IPS-20b (cell line): ENCODE results near the gene SGPP1.

Experiments
- H3K27ac ChIP-seq: one replicate; pipeline ENCODE4 v1.5.1; 2013; ENCODE audit warnings: low read length
- H3K27me3 ChIP-seq: 2 replicates; pipeline ENCODE4 v1.6.1; 2013; ENCODE audit warnings: mild to moderate bottlenecking, low read length, inconsistent platforms; ENCODE audit not compliant: insufficient read depth
- H3K36me3 ChIP-seq: 2 replicates; pipeline ENCODE4 v1.6.1; 2013; ENCODE audit warnings: low read depth, mild to moderate bottlenecking, inconsistent platforms, low read length, moderate library complexity; ENCODE audit not compliant: insufficient read depth
- H3K4me1 ChIP-seq: 2 replicates; pipeline ENCODE4 v1.6.1; 2013; ENCODE audit warnings: mild to moderate bottlenecking, control low read depth, inconsistent platforms, low read length, moderate library complexity; ENCODE audit not compliant: insufficient read depth
- H3K4me3 ChIP-seq: 2 replicates; pipeline ENCODE4 v1.5.1; 2013; ENCODE audit warnings: mild to moderate bottlenecking, low read length, inconsistent platforms
- H3K9ac ChIP-seq: 2 replicates; pipeline ENCODE4 v1.6.1; 2013; ENCODE audit warnings: low read depth, mild to moderate bottlenecking, inconsistent platforms, low read length, moderate library complexity
- H3K9me3 ChIP-seq: 2 replicates; pipeline ENCODE4 v1.6.1; 2013; ENCODE audit warnings: mild to moderate bottlenecking, low read depth, low read length, inconsistent platforms; ENCODE audit not compliant: insufficient read depth

SGPP1 gene

DNA sequence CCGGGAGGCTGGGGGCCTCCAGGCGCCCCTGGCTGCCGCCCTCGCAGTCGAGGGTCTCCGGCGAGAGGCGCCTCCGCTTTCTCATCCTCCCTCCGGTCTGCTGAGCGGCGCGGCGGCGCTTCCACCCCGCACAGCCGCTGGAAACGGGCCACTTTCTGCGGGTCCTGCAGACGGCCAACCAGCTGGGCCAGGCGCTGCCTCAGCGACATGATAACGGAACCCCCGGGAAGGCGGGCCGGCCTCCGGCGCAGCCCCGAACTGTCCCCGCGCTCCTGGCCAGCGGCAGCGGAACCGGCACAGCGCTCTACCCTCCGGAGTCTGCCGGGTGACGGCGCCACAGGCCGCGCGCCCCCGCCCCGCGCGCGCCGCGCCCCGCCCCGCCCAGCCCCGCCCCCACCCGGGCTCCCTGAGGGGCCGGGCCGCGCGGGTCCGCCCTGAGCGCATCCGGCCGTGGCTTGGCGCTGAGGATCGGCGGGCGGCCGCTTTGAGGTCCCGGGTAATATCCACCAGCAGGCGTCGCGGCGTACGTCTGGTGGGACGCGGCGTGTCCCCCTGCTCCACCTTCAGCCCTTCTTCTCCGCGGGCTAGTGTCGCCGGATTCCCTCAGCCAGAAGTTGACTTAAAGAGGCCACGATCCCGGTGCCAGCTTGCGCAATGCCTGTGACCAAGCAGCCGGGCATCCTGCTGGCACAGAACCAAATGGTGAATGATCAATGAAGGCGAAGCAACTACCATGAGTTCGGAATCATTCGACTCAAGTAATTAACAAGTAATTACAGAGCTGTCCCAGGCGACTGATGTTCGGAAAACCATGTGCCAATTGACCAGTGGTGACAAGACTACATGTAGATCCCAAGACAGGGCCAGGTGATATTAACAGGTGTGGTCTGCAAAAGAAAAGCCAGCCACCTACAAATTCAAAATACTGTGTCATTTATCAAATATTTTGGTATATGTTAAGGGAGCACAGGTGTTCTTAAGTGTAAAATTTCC is at the start of gene SGPP1:
Gene SGPP1, minus strand, starts transcription at position 330 of the 993 bp plus-strand sequence. Its CDS starts 121 bp downstream, at position 209.
- Histone ChIP-seq H3K9ac (peak within 1 kb of the TSS; percentile 77; the same call in 1 of the 2 replicates), H3K27me3 (peaks cover 40% of the 10 kb centered on the region), H3K4me1 (peaks cover 6% of the 10 kb centered on the region; the same call in 1 of the 2 replicates), H3K36me3 (no peaks in the 10 kb centered on the region), H3K4me3 (peak within 1 kb of the TSS; percentile 95), H3K27ac (no peak within 1 kb of the TSS), H3K9me3 (no peaks in the 10 kb centered on the region)

DNA sequence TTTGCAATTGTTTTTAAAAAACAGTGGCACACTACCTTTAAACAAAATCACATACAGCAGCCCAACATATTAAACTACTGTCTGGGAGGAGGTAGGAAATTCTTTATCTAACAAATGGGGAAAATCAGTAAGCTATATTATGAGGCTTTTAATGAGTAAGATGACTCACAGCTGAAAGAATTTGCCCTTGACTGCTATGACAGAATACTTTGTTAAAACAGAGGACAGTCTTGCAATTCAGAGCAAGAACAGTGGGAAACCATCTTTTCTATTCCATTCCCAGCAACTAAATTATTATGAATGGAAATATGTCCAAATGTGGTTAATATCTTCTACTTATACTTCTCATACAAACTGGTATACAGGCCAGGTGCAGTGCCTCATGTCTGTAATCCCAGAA is 49.2 kb upstream of the SGPP1 start:
- no peak overlapping the region for H3K9ac ChIP-seq

GRCh38 chr14:63773504-63773903 is 45.6 kb upstream of the SGPP1 start:
- H3K9ac ChIP-seq, result no peak overlapping the region
- H3K36me3 ChIP-seq, result no peaks in the 10 kb centered on the region
- H3K9me3 ChIP-seq, result no peaks in the 10 kb centered on the region
- no peaks in the 10 kb centered on the region for H3K27me3 ChIP-seq
- no peaks in the 10 kb centered on the region for H3K4me1 ChIP-seq
- H3K4me3 ChIP-seq, result no peak overlapping the region
- no peak overlapping the region for H3K27ac ChIP-seq

More for the DNA sequence above, 49.2 kb upstream of the SGPP1 start:
- H3K27me3 ChIP-seq, result no peaks in the 10 kb centered on the region
- H3K27ac ChIP-seq, result no peak overlapping the region
- no peak overlapping the region for H3K4me3 ChIP-seq
- no peaks in the 10 kb centered on the region for H3K4me1 ChIP-seq
- no peaks in the 10 kb centered on the region for H3K36me3 ChIP-seq
- no peaks in the 10 kb centered on the region for H3K9me3 ChIP-seq

- Histone ChIP-seq H3K27ac (no peak overlapping the region), H3K4me3 (no peak overlapping the region), H3K9ac (no peak overlapping the region), H3K36me3 (no peaks in the 10 kb centered on the region), H3K9me3 (no peaks in the 10 kb centered on the region), H3K4me1 (no peaks in the 10 kb centered on the region), H3K27me3 (no peaks in the 10 kb centered on the region)
Measured at GRCh38 chr14:63770187-63770807, 42.4 kb upstream of the SGPP1 start.

DNA sequence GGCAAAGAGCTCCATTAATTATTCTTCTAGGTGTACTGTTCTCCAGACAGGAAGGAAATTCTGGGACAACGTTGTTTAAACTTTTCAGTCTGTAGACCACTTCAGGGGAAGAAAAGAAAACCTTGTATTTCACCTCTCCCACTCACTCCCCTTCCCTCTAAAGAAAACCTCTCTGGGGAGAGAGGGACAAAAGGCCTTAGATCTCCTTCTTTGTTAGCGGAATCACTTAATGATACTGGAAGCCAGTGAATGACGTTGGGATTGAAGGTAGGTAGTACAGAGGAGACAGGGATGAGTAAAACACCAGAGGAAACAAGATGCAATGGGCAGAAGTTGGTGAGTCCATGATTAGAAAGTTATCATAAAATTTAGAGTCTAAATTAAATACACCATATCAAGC is 38.7 kb upstream of the SGPP1 start:
- no peak overlapping the region for H3K9ac ChIP-seq
- no peak overlapping the region for H3K4me3 ChIP-seq
- no peaks in the 10 kb centered on the region for H3K9me3 ChIP-seq
- no peaks in the 10 kb centered on the region for H3K36me3 ChIP-seq
- no peaks in the 10 kb centered on the region for H3K4me1 ChIP-seq
- no peak overlapping the region for H3K27ac ChIP-seq
- H3K27me3 ChIP-seq, result no peaks in the 10 kb centered on the region

GRCh38 chr14:63764620-63765139 is 36.8 kb upstream of the SGPP1 start:
- Histone ChIP-seq H3K4me1 (no peaks in the 10 kb centered on the region), H3K9me3 (no peaks in the 10 kb centered on the region), H3K36me3 (no peaks in the 10 kb centered on the region), H3K27ac (no peak overlapping the region), H3K9ac (no peak overlapping the region), H3K4me3 (no peak overlapping the region), H3K27me3 (no peaks in the 10 kb centered on the region)

GRCh38 chr14:63764103-63764502 is 36.2 kb upstream of the SGPP1 start:
- Histone ChIP-seq H3K9ac (no peak overlapping the region), H3K4me1 (no peaks in the 10 kb centered on the region), H3K9me3 (no peaks in the 10 kb centered on the region), H3K4me3 (no peak overlapping the region), H3K27ac (no peak overlapping the region), H3K36me3 (no peaks in the 10 kb centered on the region), H3K27me3 (no peaks in the 10 kb centered on the region)

- Histone ChIP-seq H3K4me3 (no peak overlapping the region), H3K9me3 (no peaks in the 10 kb centered on the region), H3K27me3 (no peaks in the 10 kb centered on the region), H3K27ac (no peak overlapping the region), H3K4me1 (no peaks in the 10 kb centered on the region), H3K36me3 (no peaks in the 10 kb centered on the region), H3K9ac (no peak overlapping the region)
Measured at GRCh38 chr14:63761351-63762117, 33.7 kb upstream of the SGPP1 start.

GRCh38 chr14:63760014-63760413 is 32.1 kb upstream of the SGPP1 start:
- Histone ChIP-seq H3K9ac (no peak overlapping the region), H3K4me3 (no peak overlapping the region), H3K9me3 (no peaks in the 10 kb centered on the region), H3K27me3 (no peaks in the 10 kb centered on the region), H3K4me1 (no peaks in the 10 kb centered on the region), H3K27ac (no peak overlapping the region), H3K36me3 (no peaks in the 10 kb centered on the region)

GRCh38 chr14:63759456-63759855 is 31.6 kb upstream of the SGPP1 start:
- Histone ChIP-seq H3K4me3 (no peak overlapping the region), H3K36me3 (no peaks in the 10 kb centered on the region), H3K9me3 (no peaks in the 10 kb centered on the region), H3K4me1 (no peaks in the 10 kb centered on the region), H3K27me3 (no peaks in the 10 kb centered on the region), H3K9ac (no peak overlapping the region), H3K27ac (no peak overlapping the region)

DNA sequence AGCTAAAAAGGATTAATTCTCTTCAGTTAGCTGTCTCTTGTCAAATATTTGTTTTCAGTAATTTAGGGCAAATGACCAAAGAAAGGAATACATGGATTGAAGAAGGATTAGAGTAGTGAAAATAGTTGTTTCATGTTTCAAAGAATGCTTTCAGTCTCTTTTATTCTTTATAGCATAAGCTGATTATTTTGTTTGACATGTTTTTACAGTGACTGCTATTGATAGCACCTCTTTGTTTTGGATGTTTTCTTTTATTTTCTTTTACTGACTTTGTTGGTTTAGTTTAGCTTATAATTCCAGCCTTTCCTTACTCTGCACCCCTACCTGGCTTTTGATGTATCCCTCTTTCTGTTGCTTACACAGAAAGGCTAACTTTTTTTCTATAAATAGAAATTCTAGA is 29.3 kb upstream of the SGPP1 start:
- H3K27me3 ChIP-seq, result no peaks in the 10 kb centered on the region
- no peak overlapping the region for H3K4me3 ChIP-seq
- no peak overlapping the region for H3K9ac ChIP-seq
- no peaks in the 10 kb centered on the region for H3K4me1 ChIP-seq
- H3K9me3 ChIP-seq, result no peaks in the 10 kb centered on the region
- H3K36me3 ChIP-seq, result no peaks in the 10 kb centered on the region
- H3K27ac ChIP-seq, result no peak overlapping the region
